Measurements from ENCODE around the gene PHGDH.

Gene PHGDH

GRCh38 chr1:119686661-119687060 lies 25.1 kb upstream of the PHGDH start:
- no peak overlapping the region for H2BK12ac ChIP-seq (ENCODE audit: low read length in 2 of 2)
- no peaks in the 10 kb centered on the region for H3K4me1 ChIP-seq (ENCODE audit: control insufficient read depth, insufficient read depth, low read depth, low read length)
- H3K9me3 ChIP-seq (ENCODE audit: control insufficient read depth, low read length) = no peaks in the 10 kb centered on the region
- H2AFZ ChIP-seq (ENCODE audit: low read depth, low read length) = no peak overlapping the region
- H3K27ac ChIP-seq (ENCODE audit: low read length, poor library complexity, severe bottlenecking) = no peak overlapping the region
- no peak overlapping the region for H2BK120ac ChIP-seq (ENCODE audit: low read depth, low read length)
- H3K9ac ChIP-seq (ENCODE audit: low read length) = no peak overlapping the region
- H3K23ac ChIP-seq (ENCODE audit: low read length in 2 of 2) = no peak overlapping the region
- H3K36me3 ChIP-seq (ENCODE audit: control insufficient read depth in 1 of 2, insufficient read depth in 2 of 2, low read depth in 1 of 2, low read length in 2 of 2) = no peaks in the 10 kb centered on the region
- H3K4me3 ChIP-seq (ENCODE audit: insufficient read depth in 1 of 2, low read depth in 1 of 2, low read length in 2 of 2) = no peak overlapping the region
- no peak overlapping the region for H2AK5ac ChIP-seq (ENCODE audit: low read length, severe bottlenecking)
- 94% methylated on average over 3 of the region's 3 CpGs for WGBS
- H3K14ac ChIP-seq (ENCODE audit: low read length in 2 of 2) = no peak overlapping the region
- no peak overlapping the region for H4K8ac ChIP-seq (ENCODE audit: low read length)
- no peak overlapping the region for H2BK5ac ChIP-seq (ENCODE audit: low read depth, low read length, poor library complexity, severe bottlenecking)
- H3K79me1 ChIP-seq (replicated peaks; ENCODE audit: low read length, poor library complexity, severe bottlenecking) = no peaks in the 10 kb centered on the region
- H3K4ac ChIP-seq (ENCODE audit: low read depth in 1 of 2, low read length in 2 of 2) = no peak overlapping the region
- no peak overlapping the region for H4K91ac ChIP-seq (ENCODE audit: low read length)
- no peak for DNase-seq
- H3K4me2 ChIP-seq (ENCODE audit: low read length, poor library complexity, severe bottlenecking) = no peak overlapping the region
- no peak overlapping the region for H2BK15ac ChIP-seq (ENCODE audit: low read depth, poor library complexity, severe bottlenecking)
- H3K18ac ChIP-seq (ENCODE audit: low read depth in 1 of 2, low read length in 2 of 2) = no peak overlapping the region
- peaks cover 0 to 20% of the 10 kb centered on the region in 2 experiments for H3K27me3 ChIP-seq (ENCODE audit: control insufficient read depth in 1 of 2, insufficient read depth in 1 of 2, low read length in 2 of 2)

- H3K36me3 ChIP-seq (ENCODE audit: control insufficient read depth in 1 of 2, insufficient read depth in 2 of 2, low read depth in 1 of 2, low read length in 2 of 2) = no peaks in the 10 kb centered on the region
- no peak overlapping the region for H4K91ac ChIP-seq (ENCODE audit: low read length)
- no peak overlapping the region for H3K4me2 ChIP-seq (ENCODE audit: low read length, poor library complexity, severe bottlenecking)
- H3K23ac ChIP-seq (ENCODE audit: low read length in 2 of 2) = no peak overlapping the region
- H2AFZ ChIP-seq (ENCODE audit: low read depth, low read length) = no peak overlapping the region
- H3K14ac ChIP-seq (ENCODE audit: low read length in 2 of 2) = no peak overlapping the region
- H2BK5ac ChIP-seq (ENCODE audit: low read depth, low read length, poor library complexity, severe bottlenecking) = no peak overlapping the region
- H3K9ac ChIP-seq (ENCODE audit: low read length) = no peak overlapping the region
- no peak overlapping the region for H2BK120ac ChIP-seq (ENCODE audit: low read depth, low read length)
- no peaks in the 10 kb centered on the region for H3K79me1 ChIP-seq (replicated peaks; ENCODE audit: low read length, poor library complexity, severe bottlenecking)
- H4K8ac ChIP-seq (ENCODE audit: low read length) = no peak overlapping the region
- no peak overlapping the region for H3K27ac ChIP-seq (ENCODE audit: low read length, poor library complexity, severe bottlenecking)
- H3K27me3 ChIP-seq (ENCODE audit: control insufficient read depth in 1 of 2, insufficient read depth in 1 of 2, low read length in 2 of 2) = peaks cover 0 to 20% of the 10 kb centered on the region in 2 experiments
- H3K4me1 ChIP-seq (ENCODE audit: control insufficient read depth, insufficient read depth, low read depth, low read length) = no peaks in the 10 kb centered on the region
- H3K9me3 ChIP-seq (ENCODE audit: control insufficient read depth, low read length) = no peaks in the 10 kb centered on the region
- no peak overlapping the region for H3K4me3 ChIP-seq (ENCODE audit: insufficient read depth in 1 of 2, low read depth in 1 of 2, low read length in 2 of 2)
- no peak overlapping the region for H2AK5ac ChIP-seq (ENCODE audit: low read length, severe bottlenecking)
- H3K4ac ChIP-seq (ENCODE audit: low read depth in 1 of 2, low read length in 2 of 2) = no peak overlapping the region
- no peak overlapping the region for H2BK12ac ChIP-seq (ENCODE audit: low read length in 2 of 2)
- H2BK15ac ChIP-seq (ENCODE audit: low read depth, poor library complexity, severe bottlenecking) = no peak overlapping the region
- WGBS = 79% methylated on average over 2 of the region's 2 CpGs
- no peak for DNase-seq
- H3K18ac ChIP-seq (ENCODE audit: low read depth in 1 of 2, low read length in 2 of 2) = no peak overlapping the region
Observed at GRCh38 chr1:119687434-119688079, 24.2 kb upstream of the PHGDH start.

- no peak overlapping the region for H4K91ac ChIP-seq (ENCODE audit: low read length)
- H3K14ac ChIP-seq (ENCODE audit: low read length in 2 of 2) = no peak overlapping the region
- H3K4me1 ChIP-seq (ENCODE audit: control insufficient read depth, insufficient read depth, low read depth, low read length) = no peaks in the 10 kb centered on the region
- no peak for DNase-seq
- no peaks in the 10 kb centered on the region for H3K36me3 ChIP-seq (ENCODE audit: control insufficient read depth in 1 of 2, insufficient read depth in 2 of 2, low read depth in 1 of 2, low read length in 2 of 2)
- H3K27ac ChIP-seq (ENCODE audit: low read length, poor library complexity, severe bottlenecking) = no peak overlapping the region
- no peak overlapping the region for H2BK12ac ChIP-seq (ENCODE audit: low read length in 2 of 2)
- H2BK5ac ChIP-seq (ENCODE audit: low read depth, low read length, poor library complexity, severe bottlenecking) = no peak overlapping the region
- no peaks in the 10 kb centered on the region for H3K79me1 ChIP-seq (replicated peaks; ENCODE audit: low read length, poor library complexity, severe bottlenecking)
- H2AK5ac ChIP-seq (ENCODE audit: low read length, severe bottlenecking) = no peak overlapping the region
- H3K27me3 ChIP-seq (ENCODE audit: control insufficient read depth in 1 of 2, insufficient read depth in 1 of 2, low read length in 2 of 2) = peaks cover 0 to 20% of the 10 kb centered on the region in 2 experiments
- no peaks in the 10 kb centered on the region for H3K9me3 ChIP-seq (ENCODE audit: control insufficient read depth, low read length)
- no peak overlapping the region for H2BK120ac ChIP-seq (ENCODE audit: low read depth, low read length)
- H3K4me2 ChIP-seq (ENCODE audit: low read length, poor library complexity, severe bottlenecking) = no peak overlapping the region
- no peak overlapping the region for H4K8ac ChIP-seq (ENCODE audit: low read length)
- no peak overlapping the region for H3K18ac ChIP-seq (ENCODE audit: low read depth in 1 of 2, low read length in 2 of 2)
- H2BK15ac ChIP-seq (ENCODE audit: low read depth, poor library complexity, severe bottlenecking) = no peak overlapping the region
- no peak overlapping the region for H3K23ac ChIP-seq (ENCODE audit: low read length in 2 of 2)
- no peak overlapping the region for H2AFZ ChIP-seq (ENCODE audit: low read depth, low read length)
- H3K4me3 ChIP-seq (ENCODE audit: insufficient read depth in 1 of 2, low read depth in 1 of 2, low read length in 2 of 2) = no peak overlapping the region
- no peak overlapping the region for H3K9ac ChIP-seq (ENCODE audit: low read length)
- H3K4ac ChIP-seq (ENCODE audit: low read depth in 1 of 2, low read length in 2 of 2) = no peak overlapping the region
Observed at GRCh38 chr1:119688810-119689209, 22.9 kb upstream of the PHGDH start.

- H2AFZ ChIP-seq (ENCODE audit: low read depth, low read length) = no peak overlapping the region
Observed at GRCh38 chr1:119689511-119689910, 22.2 kb upstream of the PHGDH start.

More at GRCh38 chr1:119689511-119689910, 22.2 kb upstream of the PHGDH start:
- H3K79me1 ChIP-seq (replicated peaks; ENCODE audit: low read length, poor library complexity, severe bottlenecking) = no peaks in the 10 kb centered on the region
- H3K14ac ChIP-seq (ENCODE audit: low read length in 2 of 2) = no peak overlapping the region
- H4K8ac ChIP-seq (ENCODE audit: low read length) = no peak overlapping the region
- no peaks in the 10 kb centered on the region for H3K36me3 ChIP-seq (ENCODE audit: control insufficient read depth in 1 of 2, insufficient read depth in 2 of 2, low read depth in 1 of 2, low read length in 2 of 2)
- H2AK5ac ChIP-seq (ENCODE audit: low read length, severe bottlenecking) = no peak overlapping the region
- H3K27me3 ChIP-seq (ENCODE audit: control insufficient read depth in 1 of 2, insufficient read depth in 1 of 2, low read length in 2 of 2) = peaks cover 0 to 16% of the 10 kb centered on the region in 2 experiments
- H2BK120ac ChIP-seq (ENCODE audit: low read depth, low read length) = no peak overlapping the region
- H3K27ac ChIP-seq (ENCODE audit: low read length, poor library complexity, severe bottlenecking) = no peak overlapping the region
- no peak overlapping the region for H3K9ac ChIP-seq (ENCODE audit: low read length)
- no peak overlapping the region for H3K4ac ChIP-seq (ENCODE audit: low read depth in 1 of 2, low read length in 2 of 2)
- H3K4me3 ChIP-seq (ENCODE audit: insufficient read depth in 1 of 2, low read depth in 1 of 2, low read length in 2 of 2) = no peak overlapping the region
- no peak overlapping the region for H2BK5ac ChIP-seq (ENCODE audit: low read depth, low read length, poor library complexity, severe bottlenecking)
- H2BK15ac ChIP-seq (ENCODE audit: low read depth, poor library complexity, severe bottlenecking) = no peak overlapping the region
- no peak overlapping the region for H3K18ac ChIP-seq (ENCODE audit: low read depth in 1 of 2, low read length in 2 of 2)
- H2BK12ac ChIP-seq (ENCODE audit: low read length in 2 of 2) = no peak overlapping the region
- no peak for DNase-seq
- no peak overlapping the region for H4K91ac ChIP-seq (ENCODE audit: low read length)
- no peak overlapping the region for H3K4me2 ChIP-seq (ENCODE audit: low read length, poor library complexity, severe bottlenecking)
- H3K9me3 ChIP-seq (ENCODE audit: control insufficient read depth, low read length) = no peaks in the 10 kb centered on the region
- no peak overlapping the region for H3K23ac ChIP-seq (ENCODE audit: low read length in 2 of 2)
- H3K4me1 ChIP-seq (ENCODE audit: control insufficient read depth, insufficient read depth, low read depth, low read length) = no peaks in the 10 kb centered on the region
